Panc1 (cell line): ENCODE results near the gene NUP133.
"Not testable (repeated sequence)": the region's sequence is repeated elsewhere in the genome, so short reads cannot be mapped to it uniquely, and the experiment has no call there.

ENCODE experiments used
- POLR2AphosphoS5 ChIP-seq: IDR thresholded peaks from 2 replicates; pipeline ENCODE4 v1.6.1; 2012; ENCODE audit warnings: mild to moderate bottlenecking, low read depth, low read length, moderate library complexity
- SIN3A ChIP-seq: IDR thresholded peaks from 2 replicates; pipeline ENCODE4 v1.6.1; 2012; ENCODE audit warnings: low read depth, mild to moderate bottlenecking, low read length, moderate library complexity, borderline replicate concordance; ENCODE audit not compliant: insufficient read depth
- TF ChIP-seq, protein P1 (sequence below): fragments of 450-650 bp; IDR thresholded peaks from 2 replicates; pipeline ENCODE4 v1.5.1; 2017; ENCODE audit warnings: mild to moderate bottlenecking
- TF ChIP-seq, protein P2 (sequence below), 2 experiments: IDR thresholded peaks; 2 replicates each; pipeline ENCODE4 v1.6.1; 2011 to 2012; ENCODE audit warnings: low read depth in 2 of 2, control low read depth in 1 of 2, low read length in 1 of 2, mild to moderate bottlenecking in 1 of 2, moderate library complexity in 1 of 2; ENCODE audit not compliant: insufficient read depth in 1 of 2

DNA sequence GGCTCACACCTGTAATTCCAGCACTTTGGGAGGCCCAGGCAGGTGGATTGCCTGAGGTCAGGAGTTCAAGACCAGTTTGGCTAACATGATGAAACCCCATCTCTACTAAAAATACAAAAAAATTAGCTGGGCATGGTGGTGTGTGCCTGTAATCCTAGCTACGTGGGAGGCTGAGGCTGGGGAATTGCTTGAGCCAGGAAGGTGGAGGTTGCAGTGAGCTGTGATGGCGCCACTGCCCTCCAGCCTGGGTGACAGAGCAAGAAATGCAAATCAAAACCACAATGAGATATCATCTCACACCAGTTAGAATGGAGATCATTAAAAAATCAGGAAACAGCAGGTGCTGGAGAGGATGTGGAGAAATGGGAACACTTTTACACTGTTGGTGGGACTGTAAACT is 3.1 kb upstream of the NUP133 start:
- TF ChIP-seq, protein P1, sequence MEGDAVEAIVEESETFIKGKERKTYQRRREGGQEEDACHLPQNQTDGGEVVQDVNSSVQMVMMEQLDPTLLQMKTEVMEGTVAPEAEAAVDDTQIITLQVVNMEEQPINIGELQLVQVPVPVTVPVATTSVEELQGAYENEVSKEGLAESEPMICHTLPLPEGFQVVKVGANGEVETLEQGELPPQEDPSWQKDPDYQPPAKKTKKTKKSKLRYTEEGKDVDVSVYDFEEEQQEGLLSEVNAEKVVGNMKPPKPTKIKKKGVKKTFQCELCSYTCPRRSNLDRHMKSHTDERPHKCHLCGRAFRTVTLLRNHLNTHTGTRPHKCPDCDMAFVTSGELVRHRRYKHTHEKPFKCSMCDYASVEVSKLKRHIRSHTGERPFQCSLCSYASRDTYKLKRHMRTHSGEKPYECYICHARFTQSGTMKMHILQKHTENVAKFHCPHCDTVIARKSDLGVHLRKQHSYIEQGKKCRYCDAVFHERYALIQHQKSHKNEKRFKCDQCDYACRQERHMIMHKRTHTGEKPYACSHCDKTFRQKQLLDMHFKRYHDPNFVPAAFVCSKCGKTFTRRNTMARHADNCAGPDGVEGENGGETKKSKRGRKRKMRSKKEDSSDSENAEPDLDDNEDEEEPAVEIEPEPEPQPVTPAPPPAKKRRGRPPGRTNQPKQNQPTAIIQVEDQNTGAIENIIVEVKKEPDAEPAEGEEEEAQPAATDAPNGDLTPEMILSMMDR: not testable (repeated sequence)
- TF ChIP-seq POLR2AphosphoS5, SIN3A: not testable (repeated sequence)
- TF ChIP-seq, protein P2, sequence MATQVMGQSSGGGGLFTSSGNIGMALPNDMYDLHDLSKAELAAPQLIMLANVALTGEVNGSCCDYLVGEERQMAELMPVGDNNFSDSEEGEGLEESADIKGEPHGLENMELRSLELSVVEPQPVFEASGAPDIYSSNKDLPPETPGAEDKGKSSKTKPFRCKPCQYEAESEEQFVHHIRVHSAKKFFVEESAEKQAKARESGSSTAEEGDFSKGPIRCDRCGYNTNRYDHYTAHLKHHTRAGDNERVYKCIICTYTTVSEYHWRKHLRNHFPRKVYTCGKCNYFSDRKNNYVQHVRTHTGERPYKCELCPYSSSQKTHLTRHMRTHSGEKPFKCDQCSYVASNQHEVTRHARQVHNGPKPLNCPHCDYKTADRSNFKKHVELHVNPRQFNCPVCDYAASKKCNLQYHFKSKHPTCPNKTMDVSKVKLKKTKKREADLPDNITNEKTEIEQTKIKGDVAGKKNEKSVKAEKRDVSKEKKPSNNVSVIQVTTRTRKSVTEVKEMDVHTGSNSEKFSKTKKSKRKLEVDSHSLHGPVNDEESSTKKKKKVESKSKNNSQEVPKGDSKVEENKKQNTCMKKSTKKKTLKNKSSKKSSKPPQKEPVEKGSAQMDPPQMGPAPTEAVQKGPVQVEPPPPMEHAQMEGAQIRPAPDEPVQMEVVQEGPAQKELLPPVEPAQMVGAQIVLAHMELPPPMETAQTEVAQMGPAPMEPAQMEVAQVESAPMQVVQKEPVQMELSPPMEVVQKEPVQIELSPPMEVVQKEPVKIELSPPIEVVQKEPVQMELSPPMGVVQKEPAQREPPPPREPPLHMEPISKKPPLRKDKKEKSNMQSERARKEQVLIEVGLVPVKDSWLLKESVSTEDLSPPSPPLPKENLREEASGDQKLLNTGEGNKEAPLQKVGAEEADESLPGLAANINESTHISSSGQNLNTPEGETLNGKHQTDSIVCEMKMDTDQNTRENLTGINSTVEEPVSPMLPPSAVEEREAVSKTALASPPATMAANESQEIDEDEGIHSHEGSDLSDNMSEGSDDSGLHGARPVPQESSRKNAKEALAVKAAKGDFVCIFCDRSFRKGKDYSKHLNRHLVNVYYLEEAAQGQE (IDR thresholded peaks at IDR 0.05; ENCODE audit: insufficient read depth in 1 of 2, low read depth in 2 of 2, low read length in 1 of 2): not testable (repeated sequence)
